EH (cell line): ENCODE results near the gene GABBR2.
A peak's percentile ranks its signal among the peaks of the same experiment; 100 is the strongest.

Experiments
- DNase-seq: peaks from one replicate; pipeline ENCODE4 v3.0.0-alpha.2; 2015; ENCODE audit warnings: low read depth

GABBR2 gene

DNA sequence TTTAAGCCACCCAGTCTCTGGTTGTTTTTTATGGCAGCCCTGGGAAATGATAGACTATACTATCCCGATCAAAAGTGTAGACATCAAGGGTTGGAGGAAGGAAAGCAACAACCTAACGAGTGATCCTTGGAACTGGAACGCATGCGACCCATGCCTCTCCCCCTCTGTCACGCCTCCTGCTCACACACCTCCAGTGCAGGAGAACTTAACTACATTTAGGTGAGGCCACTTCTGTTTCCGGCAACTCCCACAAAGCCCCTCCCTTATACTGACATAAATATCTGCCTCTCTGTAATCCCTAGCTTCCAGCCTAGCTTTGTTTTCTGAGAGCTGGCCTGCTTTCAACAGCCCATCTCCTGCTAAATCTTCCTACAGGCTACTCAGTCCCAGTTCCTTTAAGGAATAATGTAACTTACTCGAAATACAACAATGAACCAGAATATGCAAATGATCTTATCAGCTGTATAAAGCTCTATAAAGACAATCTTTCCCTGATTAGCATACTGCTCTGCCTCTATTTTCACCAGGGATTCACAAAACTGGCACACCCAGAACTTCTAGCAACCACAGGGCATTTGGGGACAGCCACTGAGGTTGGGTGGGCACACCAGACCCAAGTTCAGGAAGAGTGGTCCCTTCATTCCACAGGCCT, 73.9 kb downstream of the GABBR2 start:
- DNase-seq = no peak

- no peak for DNase-seq
These were observed 75.9 kb downstream of the GABBR2 start for GRCh38 chr9:98632839-98633238.

- DNase-seq = peak; percentile 55
These were observed 81.4 kb downstream of the GABBR2 start for GRCh38 chr9:98627296-98627695.

DNA sequence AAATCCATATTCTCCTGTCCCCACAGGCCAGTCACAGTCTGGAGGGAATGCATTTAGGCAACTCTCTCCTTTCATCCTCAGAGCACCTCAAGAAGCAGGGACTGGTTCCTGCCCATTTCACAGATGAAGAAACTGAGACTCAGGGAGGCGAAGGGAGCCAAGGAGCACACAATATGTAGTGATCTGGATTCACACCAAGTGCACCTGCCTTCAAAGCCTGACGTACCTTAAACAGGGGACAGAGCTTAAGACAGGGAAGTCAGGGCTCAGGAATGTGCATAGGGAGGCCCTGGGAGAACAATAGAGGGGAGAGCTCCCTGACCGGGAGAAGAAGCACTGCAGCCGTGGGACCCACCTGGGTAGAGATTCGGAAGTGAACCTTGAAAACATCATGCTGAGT, 83.0 kb downstream of the GABBR2 start:
- DNase-seq = no peak

- no peak for DNase-seq
These were observed 88.9 kb downstream of the GABBR2 start for GRCh38 chr9:98619788-98620187.

GRCh38 chr9:98615633-98616032, 93.1 kb downstream of the GABBR2 start:
- no peak for DNase-seq

- DNase-seq = no peak
These were observed 93.8 kb downstream of the GABBR2 start for GRCh38 chr9:98614941-98615340.

DNA sequence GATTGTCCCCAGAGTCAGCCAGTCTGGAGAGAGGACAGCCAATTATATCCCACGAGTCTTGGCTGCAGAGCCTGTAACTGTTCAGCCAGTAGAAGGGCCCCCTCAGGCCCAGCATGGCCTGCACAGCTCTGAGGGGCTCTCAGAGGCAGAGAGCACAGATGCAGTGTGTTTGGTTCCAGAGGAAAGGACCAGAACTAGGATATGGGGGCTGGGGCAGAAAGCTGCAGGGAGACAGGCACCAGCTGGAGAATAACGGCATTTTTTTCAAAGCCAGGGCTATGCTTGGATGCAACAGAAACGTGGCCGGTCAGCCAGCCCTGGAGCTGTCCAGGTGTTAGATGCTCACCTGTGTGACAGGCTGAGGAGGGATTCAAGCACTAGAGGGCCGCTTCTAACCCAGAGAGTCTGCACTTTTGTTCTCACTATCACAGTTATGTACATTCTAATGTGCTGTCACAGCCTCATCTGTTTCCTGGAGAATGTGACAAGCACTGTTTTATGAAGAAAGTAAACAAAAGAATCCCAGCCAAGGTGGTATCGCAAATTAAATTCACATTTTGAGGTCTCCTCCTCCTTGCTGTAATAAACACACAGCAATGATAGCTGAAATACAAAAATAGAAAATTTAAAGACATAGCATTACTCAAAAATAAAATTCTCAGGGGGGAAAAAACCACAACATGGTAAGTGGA, 96.5 kb downstream of the GABBR2 start:
- no peak for DNase-seq

GRCh38 chr9:98611319-98611718, 97.4 kb downstream of the GABBR2 start:
- DNase-seq = no peak

GRCh38 chr9:98610711-98611110, 98.0 kb downstream of the GABBR2 start:
- no peak for DNase-seq

GRCh38 chr9:98610211-98610610, 98.5 kb downstream of the GABBR2 start:
- DNase-seq = peak; percentile 45

DNA sequence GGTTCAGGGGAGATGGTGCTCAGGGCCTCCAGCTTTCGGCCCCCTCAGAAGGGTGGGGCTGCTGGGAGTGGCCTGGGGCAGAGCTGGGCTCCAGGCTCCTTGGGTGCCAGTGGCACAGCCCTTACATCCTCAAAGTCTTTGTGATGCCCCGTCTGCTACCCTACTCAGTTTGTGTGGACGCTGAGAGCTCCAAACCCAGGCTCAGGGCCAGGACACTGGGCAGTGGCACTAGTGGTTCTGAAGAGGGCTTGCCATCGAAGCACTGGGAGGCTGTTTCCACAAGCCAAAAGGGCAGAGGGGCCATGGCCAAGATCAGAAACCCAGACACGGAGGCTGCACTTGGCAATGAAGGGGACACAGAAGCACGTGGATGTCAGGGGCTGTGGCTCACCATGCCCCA, 99.1 kb downstream of the GABBR2 start:
- DNase-seq = no peak

DNA sequence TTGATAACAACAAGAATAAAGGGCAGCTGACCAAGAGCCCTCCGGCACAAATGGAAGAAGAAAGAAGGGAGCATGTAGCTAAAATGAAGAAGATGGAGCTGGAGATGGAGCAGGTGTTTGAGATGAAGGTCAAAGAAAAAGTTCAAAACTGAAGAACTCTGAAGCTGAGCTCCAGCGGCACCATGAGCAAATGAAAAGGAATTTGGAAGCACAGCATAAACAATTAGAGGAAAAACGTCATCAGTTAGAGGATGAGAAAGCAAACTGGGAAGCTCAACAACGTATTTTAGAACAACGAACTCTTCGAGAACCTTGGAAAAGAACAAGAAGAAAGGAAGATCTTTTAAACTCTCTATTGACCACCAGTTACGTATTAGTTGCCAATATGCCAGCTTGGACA, 100.9 kb downstream of the GABBR2 start:
- DNase-seq = peak; percentile 73

GRCh38 chr9:98607152-98607551, 101.6 kb downstream of the GABBR2 start:
- DNase-seq = peak; percentile 15

- DNase-seq = no peak
These were observed 102.0 kb downstream of the GABBR2 start for GRCh38 chr9:98606730-98607129.

DNA sequence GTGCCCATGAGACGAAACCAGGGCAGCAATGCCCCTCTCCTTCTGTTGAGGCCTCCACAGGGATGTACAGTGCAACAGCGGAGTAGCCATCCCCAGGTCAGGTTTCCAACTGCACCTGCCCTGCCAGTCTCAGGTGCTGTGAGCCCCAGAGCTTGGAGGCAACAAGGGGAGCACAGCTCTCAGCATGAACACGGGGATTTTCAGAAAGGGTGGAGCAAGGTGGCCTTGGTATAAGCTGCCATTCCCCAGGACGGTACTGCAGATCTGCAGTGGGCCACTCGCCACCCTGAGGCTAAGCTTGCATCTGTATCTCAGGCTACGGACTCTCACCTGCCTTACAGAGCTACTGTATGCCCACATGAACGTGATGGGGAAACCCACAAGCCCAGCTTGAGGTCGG, 103.6 kb downstream of the GABBR2 start:
- no peak for DNase-seq

DNA sequence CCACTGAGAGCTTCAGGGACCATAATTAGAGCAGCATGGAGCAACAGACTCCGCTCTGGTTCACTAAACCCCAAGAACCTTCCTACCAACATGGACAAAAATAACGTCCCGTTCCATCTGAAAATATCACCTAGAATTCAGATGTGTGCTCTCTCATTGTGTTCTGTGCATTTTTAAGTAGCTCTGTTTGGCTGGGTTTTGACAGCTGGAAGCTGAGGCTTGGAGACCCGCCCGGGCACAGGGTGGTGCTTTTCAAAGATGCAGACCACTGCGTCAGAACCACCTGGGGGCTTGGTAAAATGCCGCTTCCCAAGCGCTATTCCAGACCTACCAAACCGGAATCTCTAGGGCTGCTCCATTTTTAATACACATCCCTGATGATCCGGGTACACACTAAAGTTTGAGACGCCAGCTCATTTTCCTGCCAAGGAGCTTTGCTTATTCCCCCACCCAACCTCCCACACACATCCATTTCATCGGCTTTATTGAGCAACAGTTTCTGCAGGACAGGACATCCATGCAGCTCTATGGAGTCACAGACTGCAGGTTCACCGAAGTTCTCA, 104.8 kb downstream of the GABBR2 start:
- DNase-seq = no peak

GRCh38 chr9:98602839-98603500, 105.8 kb downstream of the GABBR2 start:
- DNase-seq = no peak

- no peak for DNase-seq
These were observed 108.1 kb downstream of the GABBR2 start for GRCh38 chr9:98600631-98601030.

- DNase-seq = no peak
These were observed 109.0 kb downstream of the GABBR2 start for GRCh38 chr9:98599566-98600216.

DNA sequence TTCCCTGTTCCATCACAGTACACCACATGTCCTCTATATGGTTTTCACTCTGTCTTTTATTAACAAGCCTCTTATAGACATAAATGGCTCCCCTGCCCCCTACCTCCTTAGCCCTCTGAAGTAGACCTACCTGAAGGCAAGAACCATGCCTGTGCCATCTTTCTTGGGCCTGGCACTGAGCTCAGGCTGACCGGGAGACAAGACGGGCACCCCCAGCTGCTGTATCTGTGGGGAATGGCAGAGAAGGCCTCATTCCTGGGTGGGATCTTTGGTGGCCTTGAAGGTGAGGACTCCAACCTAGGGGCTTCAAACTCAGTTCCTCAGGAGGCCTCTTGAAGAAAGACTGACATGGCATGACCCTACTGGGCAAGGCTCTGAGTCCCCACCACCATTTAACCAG, 109.9 kb downstream of the GABBR2 start:
- DNase-seq = no peak

- no peak for DNase-seq
These were observed 111.4 kb downstream of the GABBR2 start for GRCh38 chr9:98597236-98597771.
